Fibroblast of villous mesenchyme (primary cell): ENCODE data around the gene CREB5. TPM values are rescaled to one million over a fixed set of nuclear protein-coding genes. Genes with fewer than 3 reads are reported as not detected.

Source experiments
- DNase-seq: peaks from one replicate; pipeline ENCODE4 v3.0.0-alpha.2; 2010; ENCODE audit warnings: low read depth
- H3K4me3 ChIP-seq: 2 replicates; pipeline ENCODE4 v1.5.1; 2011; ENCODE audit warnings: low read depth, mild to moderate bottlenecking, low read length
- total RNA-seq: library from RNA; depleted of rRNA; stranded (reverse); fragments of >200 nt; gene quantifications from 2 replicates; pipeline ENCODE4 v1.2.3, GENCODE V29; 2012
- TF ChIP-seq, protein P1 (sequence below): IDR thresholded peaks from 2 replicates; pipeline ENCODE4 v1.5.1; 2012; ENCODE audit warnings: low read depth, mild to moderate bottlenecking, low read length; ENCODE audit not compliant: insufficient read depth

Gene CREB5
- total RNA-seq, 1 donor, result 6.0 TPM

DNA sequence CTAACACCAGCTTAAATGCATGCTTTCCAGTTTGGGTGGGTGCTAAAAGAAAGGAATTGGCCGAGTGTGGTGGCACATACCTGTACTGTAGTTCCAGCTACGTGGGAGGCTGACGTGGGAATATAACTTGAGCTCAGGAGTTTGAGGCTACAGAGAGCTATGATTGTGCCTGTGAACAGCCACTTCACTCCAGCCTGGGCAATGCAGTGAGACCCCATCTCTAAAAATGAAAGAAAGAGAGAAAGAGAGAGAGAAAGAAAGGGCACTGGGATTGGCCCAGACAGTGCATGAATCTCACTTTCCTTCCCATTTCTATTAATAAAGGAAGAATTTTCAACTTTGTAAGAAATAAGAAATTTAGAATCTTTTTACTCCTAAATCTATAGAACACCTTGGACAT is 265.4 kb downstream of the CREB5 start:
- no peak overlapping the region for H3K4me3 ChIP-seq
- DNase-seq, result no peak
- TF ChIP-seq, protein P1, sequence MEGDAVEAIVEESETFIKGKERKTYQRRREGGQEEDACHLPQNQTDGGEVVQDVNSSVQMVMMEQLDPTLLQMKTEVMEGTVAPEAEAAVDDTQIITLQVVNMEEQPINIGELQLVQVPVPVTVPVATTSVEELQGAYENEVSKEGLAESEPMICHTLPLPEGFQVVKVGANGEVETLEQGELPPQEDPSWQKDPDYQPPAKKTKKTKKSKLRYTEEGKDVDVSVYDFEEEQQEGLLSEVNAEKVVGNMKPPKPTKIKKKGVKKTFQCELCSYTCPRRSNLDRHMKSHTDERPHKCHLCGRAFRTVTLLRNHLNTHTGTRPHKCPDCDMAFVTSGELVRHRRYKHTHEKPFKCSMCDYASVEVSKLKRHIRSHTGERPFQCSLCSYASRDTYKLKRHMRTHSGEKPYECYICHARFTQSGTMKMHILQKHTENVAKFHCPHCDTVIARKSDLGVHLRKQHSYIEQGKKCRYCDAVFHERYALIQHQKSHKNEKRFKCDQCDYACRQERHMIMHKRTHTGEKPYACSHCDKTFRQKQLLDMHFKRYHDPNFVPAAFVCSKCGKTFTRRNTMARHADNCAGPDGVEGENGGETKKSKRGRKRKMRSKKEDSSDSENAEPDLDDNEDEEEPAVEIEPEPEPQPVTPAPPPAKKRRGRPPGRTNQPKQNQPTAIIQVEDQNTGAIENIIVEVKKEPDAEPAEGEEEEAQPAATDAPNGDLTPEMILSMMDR, result no peak

DNA sequence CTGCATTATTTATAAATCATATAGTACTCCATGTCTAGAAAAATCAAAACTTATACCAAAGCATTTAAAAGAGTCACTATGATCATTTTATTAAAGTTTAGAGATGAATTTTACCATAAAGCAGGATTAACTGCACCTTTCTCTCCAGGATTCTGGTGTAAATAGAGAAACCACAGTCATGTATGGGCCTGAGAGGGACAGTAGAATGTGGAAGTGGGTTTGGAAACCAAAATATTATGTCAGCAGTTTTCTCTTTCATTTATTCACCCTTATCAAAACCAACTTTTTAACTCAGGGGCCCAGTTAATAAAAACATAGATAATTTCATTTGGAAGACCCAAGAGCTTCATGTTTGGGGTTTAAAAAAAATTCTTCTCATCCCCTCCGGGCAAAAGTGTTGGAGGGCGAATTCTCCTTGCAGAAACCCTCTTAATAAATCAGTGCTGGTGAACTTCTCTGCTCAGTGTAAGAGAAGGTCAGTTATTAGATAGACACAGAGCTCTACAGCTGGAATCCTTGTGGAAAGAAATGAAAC is 266.2 kb downstream of the CREB5 start:
- TF ChIP-seq, protein P1, result no peak
- H3K4me3 ChIP-seq, result no peak overlapping the region
- peak; percentile 91 for DNase-seq

DNA sequence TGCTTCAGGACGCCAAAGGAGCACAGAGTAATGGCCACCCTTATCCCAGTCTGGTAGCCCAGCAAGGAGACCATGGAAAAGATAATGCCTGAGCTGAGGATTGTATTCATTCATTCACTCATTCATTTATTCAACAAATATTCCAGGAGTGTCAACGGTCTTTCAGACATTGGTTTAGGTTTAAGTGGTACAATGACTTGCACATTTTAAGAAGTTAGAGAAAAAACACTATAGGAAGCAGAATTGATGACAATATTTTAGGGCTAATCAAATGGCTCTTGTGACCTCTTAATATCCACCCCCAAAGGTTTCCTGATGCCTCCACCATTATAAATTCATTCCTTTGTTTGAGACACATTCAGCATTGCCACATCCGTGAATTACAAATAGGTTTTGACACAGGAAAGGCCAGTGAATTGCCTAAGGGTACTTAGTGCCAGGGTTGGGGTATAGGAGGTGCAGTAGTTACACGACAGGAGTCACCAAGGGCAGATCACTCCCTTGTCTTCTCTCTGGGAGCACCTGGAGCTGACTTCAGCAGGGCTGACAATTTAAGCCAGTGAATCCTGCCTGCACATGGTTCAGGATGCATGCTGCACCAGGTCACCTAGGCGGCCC is 269.5 kb downstream of the CREB5 start:
- no peak for DNase-seq
- no peak overlapping the region for H3K4me3 ChIP-seq
- TF ChIP-seq, protein P1, result no peak

DNA sequence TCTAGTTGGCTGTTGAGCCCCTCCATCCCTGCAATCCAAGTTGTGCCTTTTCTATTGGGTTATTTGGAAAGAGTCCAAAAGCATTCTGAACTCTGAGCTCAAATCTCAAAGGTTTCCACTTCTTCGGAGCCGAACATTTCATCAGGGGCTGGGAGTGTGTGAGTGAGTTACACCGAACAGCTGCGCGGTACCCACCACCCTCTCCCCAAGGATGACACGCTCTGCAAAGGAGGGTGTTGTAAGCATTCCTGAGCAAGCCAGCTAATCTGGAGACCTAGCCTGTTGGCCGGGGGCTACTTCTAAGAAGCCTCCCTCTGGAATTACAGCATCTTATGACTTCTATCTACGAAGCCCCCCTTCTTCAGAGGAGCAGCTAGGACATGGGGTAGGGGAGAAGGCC is 270.5 kb downstream of the CREB5 start:
- TF ChIP-seq, protein P1, result no peak
- no peak for DNase-seq
- no peak overlapping the region for H3K4me3 ChIP-seq

DNA sequence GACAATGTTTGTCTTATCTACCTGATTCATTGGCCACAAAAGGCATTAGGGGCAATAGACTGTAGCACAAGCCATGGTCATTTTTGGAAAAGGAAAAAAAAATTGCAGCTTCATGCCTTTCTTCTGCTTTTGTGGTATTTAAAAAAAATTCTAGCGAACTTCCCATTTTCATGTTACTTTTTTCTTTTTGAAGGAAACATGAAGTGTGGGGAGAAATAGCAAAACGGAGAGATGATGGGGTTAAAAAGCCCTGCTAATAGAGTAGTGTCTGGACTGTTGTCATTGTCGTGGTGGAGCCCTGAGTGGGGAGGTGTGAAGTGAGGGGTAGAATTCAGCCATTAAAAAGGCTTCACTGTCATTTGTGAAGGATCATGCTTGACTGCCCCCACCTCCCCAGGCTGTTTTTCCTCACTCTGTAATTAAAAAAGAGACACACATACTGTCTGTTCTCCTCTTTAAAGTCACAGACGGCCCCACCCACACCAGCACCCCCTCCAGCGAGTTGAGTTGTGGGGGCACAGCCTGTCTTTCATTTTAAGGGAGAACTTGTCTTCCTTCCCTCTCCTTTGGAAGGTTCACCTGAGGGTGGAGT is 272.4 kb downstream of the CREB5 start:
- H3K4me3 ChIP-seq, result no peak overlapping the region
- DNase-seq, result no peak
- TF ChIP-seq, protein P1, result no peak

DNA sequence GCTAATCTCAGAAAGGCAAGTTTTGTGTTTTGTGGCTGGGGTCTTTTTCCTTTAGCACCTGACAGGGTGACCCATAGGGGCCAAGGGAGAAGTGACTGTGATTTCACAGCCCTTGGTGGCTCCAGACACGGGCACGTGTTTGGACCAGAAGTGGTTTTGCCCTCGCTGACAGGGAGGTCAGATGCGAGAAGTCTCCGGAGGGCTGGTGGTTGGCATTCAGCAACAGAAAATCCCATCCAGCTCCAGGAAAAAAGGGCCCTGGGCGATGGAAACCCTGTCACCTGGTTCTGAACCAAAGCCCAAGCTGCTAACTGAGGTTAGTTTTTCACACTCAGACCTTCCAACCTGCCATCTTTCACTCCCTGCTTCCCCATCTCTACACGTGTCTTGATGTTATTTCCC is 272.9 kb downstream of the CREB5 start:
- no peak for DNase-seq
- TF ChIP-seq, protein P1, result no peak
- H3K4me3 ChIP-seq, result no peak overlapping the region
